ENCODE measurements around the gene TP53INP2. TPM values are rescaled to one million over a fixed set of nuclear protein-coding genes. Genes with fewer than 3 reads are reported as not detected.
"Not testable (repeated sequence)": the region's sequence is repeated elsewhere in the genome, so short reads cannot be mapped to it uniquely, and the experiment has no call there.

TP53INP2 gene
- total RNA-seq, 1 donor from 2014 or later: 22.7 TPM

DNA sequence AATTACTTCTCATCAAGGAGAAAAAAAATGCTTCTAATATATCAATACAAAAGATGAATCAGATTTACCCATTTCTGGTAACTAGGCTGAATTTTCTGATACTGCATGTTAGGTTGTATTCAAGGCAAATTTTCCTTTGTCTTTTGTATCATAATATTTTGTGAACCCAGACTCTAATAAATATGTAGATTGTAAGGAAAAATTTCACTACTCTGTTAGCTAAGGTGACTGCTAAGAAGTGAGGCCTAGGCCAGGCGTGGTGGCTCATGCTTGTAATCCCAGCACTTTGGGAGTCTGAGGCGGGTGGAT is 12.7 kb downstream of the TP53INP2 start:
- Histone ChIP-seq H3K27me3 (ENCODE audit: insufficient read depth, low read length) (no peaks in the 10 kb centered on the region), H3K36me3 (ENCODE audit: insufficient read depth, low read length) (peaks cover 8% of the 10 kb centered on the region), H2AFZ (ENCODE audit: low read depth, low read length) (no peak overlapping the region), H3K4me3 (ENCODE audit: insufficient read depth, low read depth, low read length) (no peak overlapping the region), H4K20me1 (ENCODE audit: insufficient read depth, low read length) (peaks cover 30% of the 10 kb centered on the region), H3K4me1 (ENCODE audit: insufficient read depth, low read length) (peaks cover 20% of the 10 kb centered on the region), H3K9ac (ENCODE audit: low read length) (no peak overlapping the region), H3K9me3 (ENCODE audit: insufficient read depth, low read depth, low read length) (no peaks in the 10 kb centered on the region), H3K27ac (ENCODE audit: low read depth, low read length) (no peak overlapping the region), H3K4me2 (ENCODE audit: low read length) (no peak overlapping the region), H3K79me2 (ENCODE audit: insufficient read depth, low read length) (no peaks in the 10 kb centered on the region)
- peaks cover 26% of the 10 kb centered on the region for H3K4me1 Mint-ChIP-seq (ENCODE audit: low read depth, unreplicated experiment)
- no peaks in the 10 kb centered on the region for H3K9me3 Mint-ChIP-seq (ENCODE audit: unreplicated experiment)
- peaks cover 15% of the 10 kb centered on the region for H3K36me3 Mint-ChIP-seq (ENCODE audit: low read depth, unreplicated experiment)
- TF ChIP-seq, protein P1, sequence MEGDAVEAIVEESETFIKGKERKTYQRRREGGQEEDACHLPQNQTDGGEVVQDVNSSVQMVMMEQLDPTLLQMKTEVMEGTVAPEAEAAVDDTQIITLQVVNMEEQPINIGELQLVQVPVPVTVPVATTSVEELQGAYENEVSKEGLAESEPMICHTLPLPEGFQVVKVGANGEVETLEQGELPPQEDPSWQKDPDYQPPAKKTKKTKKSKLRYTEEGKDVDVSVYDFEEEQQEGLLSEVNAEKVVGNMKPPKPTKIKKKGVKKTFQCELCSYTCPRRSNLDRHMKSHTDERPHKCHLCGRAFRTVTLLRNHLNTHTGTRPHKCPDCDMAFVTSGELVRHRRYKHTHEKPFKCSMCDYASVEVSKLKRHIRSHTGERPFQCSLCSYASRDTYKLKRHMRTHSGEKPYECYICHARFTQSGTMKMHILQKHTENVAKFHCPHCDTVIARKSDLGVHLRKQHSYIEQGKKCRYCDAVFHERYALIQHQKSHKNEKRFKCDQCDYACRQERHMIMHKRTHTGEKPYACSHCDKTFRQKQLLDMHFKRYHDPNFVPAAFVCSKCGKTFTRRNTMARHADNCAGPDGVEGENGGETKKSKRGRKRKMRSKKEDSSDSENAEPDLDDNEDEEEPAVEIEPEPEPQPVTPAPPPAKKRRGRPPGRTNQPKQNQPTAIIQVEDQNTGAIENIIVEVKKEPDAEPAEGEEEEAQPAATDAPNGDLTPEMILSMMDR (IDR thresholded peaks at IDR 0.05; ENCODE audit: insufficient read depth, low read depth, low read length): no peak
- TF ChIP-seq EZH2 (IDR thresholded peaks at IDR 0.05; ENCODE audit: insufficient read depth, low read length): no peak
- FAIRE-seq: no peak
- H3K4me3 Mint-ChIP-seq (ENCODE audit: unreplicated experiment): no peak overlapping the region
- H3K27ac Mint-ChIP-seq (ENCODE audit: unreplicated experiment): no peak overlapping the region
- no peaks in the 10 kb centered on the region for H3K27me3 Mint-ChIP-seq (ENCODE audit: low read depth, unreplicated experiment)
- DNase-seq (ENCODE audit: low read depth): no peak

DNA sequence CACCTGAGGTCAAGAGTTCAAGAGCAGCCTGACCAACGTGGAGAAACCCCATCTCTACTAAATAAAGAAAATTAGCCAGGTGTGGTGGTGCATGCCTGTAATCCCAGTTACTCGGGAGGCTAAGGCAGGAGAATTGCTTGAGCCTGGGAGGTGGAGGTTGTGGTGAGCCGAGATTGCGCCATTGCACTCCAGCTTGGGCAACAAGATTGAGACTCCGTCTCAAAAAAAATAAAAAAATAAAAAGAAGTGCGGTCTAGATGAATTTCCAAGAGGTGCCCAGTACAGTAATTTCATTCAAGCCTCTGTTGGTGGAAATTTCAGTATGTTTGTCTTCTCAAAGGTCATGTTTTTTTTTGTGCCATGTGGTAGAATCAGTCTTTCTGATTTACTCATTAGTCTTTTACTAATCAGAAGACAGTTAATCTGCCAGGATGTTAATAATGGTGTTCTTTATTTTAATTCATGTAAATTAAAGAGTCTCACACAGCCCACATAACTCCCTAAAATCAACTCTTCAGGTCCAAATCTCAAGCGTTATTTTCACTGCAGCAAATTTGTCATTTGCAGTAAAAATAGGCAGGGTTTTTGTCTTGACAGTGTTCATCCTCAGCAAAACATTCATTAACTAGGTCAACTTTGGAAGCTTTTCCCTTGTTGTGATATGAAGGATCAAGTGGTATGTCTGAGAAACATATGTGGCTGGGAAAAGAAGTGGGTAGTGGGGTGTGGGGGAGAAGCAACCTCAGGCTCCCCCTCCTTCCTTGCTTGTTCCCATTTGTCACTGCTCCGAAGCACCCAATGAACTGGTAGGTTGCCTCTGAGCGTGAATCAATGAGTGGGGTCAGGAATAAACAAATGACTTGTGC is 13.3 kb downstream of the TP53INP2 start:
- no peak overlapping the region for H3K4me3 Mint-ChIP-seq (ENCODE audit: unreplicated experiment)
- H2AFZ ChIP-seq (ENCODE audit: low read depth, low read length): no peak overlapping the region
- H3K27ac Mint-ChIP-seq (ENCODE audit: unreplicated experiment): no peak overlapping the region

DNA sequence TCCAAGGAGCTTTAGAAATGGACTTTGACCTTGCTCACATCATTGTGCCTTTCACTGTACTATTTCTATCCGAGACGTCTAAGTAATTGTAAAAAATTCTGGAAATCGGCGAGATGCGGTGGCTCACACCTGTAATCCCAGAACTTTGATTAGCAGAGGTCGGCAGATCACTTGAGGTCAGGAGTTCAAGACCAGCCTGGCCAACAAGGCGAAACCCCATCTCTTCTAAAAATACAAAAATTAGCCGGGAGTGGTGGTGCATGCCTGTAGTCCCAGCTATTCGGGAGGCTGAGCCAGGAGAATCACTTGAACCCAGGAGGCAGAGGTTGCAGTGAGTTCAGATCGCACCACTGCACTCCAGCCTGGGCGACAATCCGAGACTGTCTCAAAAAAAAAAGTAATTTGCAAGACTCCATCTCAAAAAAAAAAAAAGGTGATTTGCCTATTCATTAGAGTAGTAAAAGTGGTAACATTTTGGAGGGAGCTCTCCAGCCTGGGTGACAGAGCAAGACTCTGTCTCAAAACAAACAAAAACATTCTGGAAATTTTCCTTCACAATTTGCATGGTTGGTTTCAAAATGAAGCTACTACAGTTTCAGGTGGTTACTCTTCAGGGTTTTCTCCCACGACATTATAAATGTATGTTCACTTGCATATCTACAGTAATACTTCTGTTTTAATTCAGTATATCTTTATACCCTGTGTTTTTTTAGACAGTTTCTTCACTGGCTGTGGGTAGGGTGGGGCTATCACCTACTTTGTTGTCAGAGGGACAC is 15.3 kb downstream of the TP53INP2 start:
- not testable (repeated sequence) for H3K4me3 Mint-ChIP-seq (ENCODE audit: unreplicated experiment); FAIRE-seq; H3K4me2 ChIP-seq (ENCODE audit: low read length); H3K9me3 Mint-ChIP-seq (ENCODE audit: unreplicated experiment); H3K27me3 Mint-ChIP-seq (ENCODE audit: low read depth, unreplicated experiment); H3K36me3 ChIP-seq (ENCODE audit: insufficient read depth, low read length); DNase-seq (ENCODE audit: low read depth); H3K27ac Mint-ChIP-seq (ENCODE audit: unreplicated experiment); H3K79me2 ChIP-seq (ENCODE audit: insufficient read depth, low read length); H3K4me1 Mint-ChIP-seq (ENCODE audit: low read depth, unreplicated experiment); H3K4me1 ChIP-seq (ENCODE audit: insufficient read depth, low read length); H3K9ac ChIP-seq (ENCODE audit: low read length); H3K27me3 ChIP-seq (ENCODE audit: insufficient read depth, low read length); H3K9me3 ChIP-seq (ENCODE audit: insufficient read depth, low read depth, low read length); H3K27ac ChIP-seq (ENCODE audit: low read depth, low read length); H3K4me3 ChIP-seq (ENCODE audit: insufficient read depth, low read depth, low read length); H2AFZ ChIP-seq (ENCODE audit: low read depth, low read length)
- H4K20me1 ChIP-seq (ENCODE audit: insufficient read depth, low read length): peaks cover 10% of the 10 kb centered on the region
- H3K36me3 Mint-ChIP-seq (ENCODE audit: low read depth, unreplicated experiment): peaks cover 19% of the 10 kb centered on the region

More for the DNA sequence above, 13.3 kb downstream of the TP53INP2 start:
- Histone ChIP-seq H3K36me3 (ENCODE audit: insufficient read depth, low read length) (peaks cover 8% of the 10 kb centered on the region), H4K20me1 (ENCODE audit: insufficient read depth, low read length) (peaks cover 26% of the 10 kb centered on the region), H3K9ac (ENCODE audit: low read length) (no peak overlapping the region), H3K4me1 (ENCODE audit: insufficient read depth, low read length) (peaks cover 19% of the 10 kb centered on the region), H3K27ac (ENCODE audit: low read depth, low read length) (no peak overlapping the region), H3K79me2 (ENCODE audit: insufficient read depth, low read length) (no peaks in the 10 kb centered on the region), H3K4me3 (ENCODE audit: insufficient read depth, low read depth, low read length) (no peak overlapping the region), H3K9me3 (ENCODE audit: insufficient read depth, low read depth, low read length) (no peaks in the 10 kb centered on the region), H3K4me2 (ENCODE audit: low read length) (no peak overlapping the region), H3K27me3 (ENCODE audit: insufficient read depth, low read length) (no peaks in the 10 kb centered on the region)
- TF ChIP-seq, protein P1 (IDR thresholded peaks at IDR 0.05; ENCODE audit: insufficient read depth, low read depth, low read length): no peak
- no peak for TF ChIP-seq EZH2 (IDR thresholded peaks at IDR 0.05; ENCODE audit: insufficient read depth, low read length)
- peaks cover 15% of the 10 kb centered on the region for H3K36me3 Mint-ChIP-seq (ENCODE audit: low read depth, unreplicated experiment)
- DNase-seq (ENCODE audit: low read depth) (no peak), FAIRE-seq (no peak)
- no peaks in the 10 kb centered on the region for H3K9me3 Mint-ChIP-seq (ENCODE audit: unreplicated experiment)
- H3K4me1 Mint-ChIP-seq (ENCODE audit: low read depth, unreplicated experiment): peaks cover 24% of the 10 kb centered on the region
- no peaks in the 10 kb centered on the region for H3K27me3 Mint-ChIP-seq (ENCODE audit: low read depth, unreplicated experiment)

Measured in astrocyte (in vitro differentiated cells and primary cell).